ENCODE data around the gene SLC7A5.
A peak's percentile ranks its signal among the peaks of the same experiment; 100 is the strongest.
"Not testable (repeated sequence)": the region's sequence is repeated elsewhere in the genome, so short reads cannot be mapped to it uniquely, and the experiment has no call there.

Gene SLC7A5

DNA sequence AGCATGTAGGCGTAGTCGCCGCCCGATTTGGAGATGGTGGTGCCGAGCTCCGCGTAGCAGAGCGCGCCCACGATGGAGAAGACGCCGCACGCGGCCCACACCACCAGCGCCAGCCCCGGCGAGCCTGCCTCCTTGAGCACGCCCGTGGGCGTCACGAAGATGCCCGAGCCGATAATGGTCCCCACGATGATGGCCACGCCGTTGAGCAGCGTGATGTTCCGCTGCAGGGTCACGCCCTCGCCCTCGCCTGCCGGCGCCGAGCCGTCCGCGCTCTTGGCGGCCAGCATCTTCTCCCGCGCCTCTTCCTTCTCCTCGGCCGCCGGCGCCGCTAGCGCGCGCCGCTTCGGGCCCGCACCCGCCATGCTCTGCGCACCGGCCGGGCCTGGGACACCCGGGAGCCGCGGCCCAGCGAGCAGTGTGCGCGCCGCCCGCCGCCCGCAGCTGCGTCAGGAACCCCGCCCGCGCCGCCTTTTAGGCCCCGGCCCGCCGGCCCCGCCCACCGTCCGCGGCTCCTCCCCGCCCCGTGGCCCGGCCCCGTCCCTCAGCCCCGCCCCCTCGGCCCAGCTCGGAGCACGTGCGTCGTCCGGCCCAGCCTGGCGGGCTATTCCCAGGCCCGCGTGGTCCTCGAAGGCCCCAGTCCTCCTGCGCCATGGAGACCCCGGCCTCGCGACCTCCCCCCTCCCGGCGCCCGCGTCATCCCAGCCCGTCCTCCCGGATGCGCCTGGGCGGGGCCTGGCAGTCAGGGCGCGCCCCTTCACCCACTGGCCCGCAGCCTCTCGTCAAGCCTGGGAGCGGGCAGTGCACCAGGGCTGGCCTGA is at the start of gene SLC7A5:
TSS of gene SLC7A5 (minus strand) at position 447 of the 818 bp plus-strand sequence. CDS start at position 362, 85 bp downstream.
- DNase-seq: peak; percentile 75

DNA sequence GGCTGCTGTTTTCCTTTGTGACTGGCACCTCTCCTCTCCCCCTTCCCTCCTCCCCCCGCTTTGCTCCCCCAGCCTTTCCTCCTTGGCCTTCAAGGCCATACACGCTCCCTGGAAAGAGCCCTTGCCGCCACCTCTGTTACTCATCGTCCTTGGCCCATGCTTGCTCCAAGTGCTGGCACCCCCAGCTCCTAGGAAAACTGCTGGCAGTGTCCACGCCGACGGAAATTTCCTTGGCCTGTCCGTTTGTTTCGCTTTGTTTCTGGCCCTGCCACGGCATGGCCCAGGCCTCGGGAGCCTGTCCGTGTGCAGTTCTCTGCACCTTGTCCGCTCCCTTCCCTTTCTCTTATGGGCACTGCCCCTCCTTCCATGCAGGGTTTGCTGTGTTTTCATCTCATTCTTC is 49.0 kb upstream of the SLC7A5 start:
- no peak for DNase-seq

DNA sequence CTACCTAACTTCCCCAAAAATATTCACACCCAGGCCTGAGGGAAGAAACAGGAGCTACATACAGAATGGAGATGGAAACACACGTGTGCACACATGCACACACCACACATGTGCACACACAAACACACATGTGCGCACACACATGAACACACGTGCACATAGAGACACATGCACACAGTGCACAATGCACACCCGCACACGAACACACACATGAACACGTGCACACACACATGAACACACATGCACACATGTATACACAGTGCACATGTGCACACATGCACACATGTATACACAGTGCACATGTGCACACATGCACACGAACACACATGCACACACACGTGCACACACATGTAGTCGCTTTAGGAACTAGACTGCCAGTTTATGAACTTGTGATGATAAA is 48.2 kb upstream of the SLC7A5 start:
- no peak for DNase-seq

GRCh38 chr16:87914812-87915211 is 45.5 kb upstream of the SLC7A5 start:
- DNase-seq: no peak

- DNase-seq: not testable (repeated sequence)
Measured at GRCh38 chr16:87914021-87914725, 44.9 kb upstream of the SLC7A5 start.

GRCh38 chr16:87912691-87913090 is 43.4 kb upstream of the SLC7A5 start:
- not testable (repeated sequence) for DNase-seq

- not testable (repeated sequence) for DNase-seq
Measured at GRCh38 chr16:87911106-87911763, 41.9 kb upstream of the SLC7A5 start.

DNA sequence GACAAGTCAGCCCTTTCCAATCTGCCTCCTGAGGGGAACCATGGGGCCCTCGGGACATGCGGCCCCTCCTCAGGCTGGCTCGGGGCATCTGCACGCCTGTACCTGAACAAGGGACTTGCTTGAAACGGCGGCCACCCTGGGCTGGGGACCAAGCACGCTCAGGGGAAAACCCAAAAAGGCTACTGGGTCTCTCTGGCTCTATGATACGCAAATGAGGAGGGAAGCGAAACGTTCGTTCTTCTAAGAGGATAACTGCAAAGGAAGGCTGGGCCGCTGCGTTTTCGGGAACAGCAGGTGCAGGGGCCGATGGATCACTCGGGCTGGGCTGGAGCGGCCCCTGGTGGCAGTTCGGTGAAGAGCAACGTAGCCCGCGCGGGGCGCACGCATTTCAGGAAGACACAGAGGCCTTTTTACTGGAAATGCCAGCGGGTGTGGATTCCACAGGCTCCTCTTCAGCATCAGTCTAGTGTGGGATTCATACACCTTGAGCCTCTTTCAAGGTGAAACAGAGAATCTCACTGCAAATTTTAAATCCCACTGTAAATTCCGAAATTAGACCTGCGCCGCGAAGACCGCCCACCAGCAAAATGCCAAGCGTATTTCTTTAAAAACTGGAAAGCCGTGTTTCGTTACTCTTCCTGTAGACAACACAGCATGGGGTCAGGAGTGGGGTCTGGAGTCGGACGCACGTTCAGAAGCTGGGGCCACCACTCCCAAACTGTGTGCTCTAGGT is 40.1 kb upstream of the SLC7A5 start:
- peak; percentile 69 for DNase-seq

- DNase-seq: not testable (repeated sequence)
Measured at GRCh38 chr16:87908101-87908500, 38.8 kb upstream of the SLC7A5 start.

- not testable (repeated sequence) for DNase-seq
Measured at GRCh38 chr16:87905521-87905920, 36.2 kb upstream of the SLC7A5 start.

DNA sequence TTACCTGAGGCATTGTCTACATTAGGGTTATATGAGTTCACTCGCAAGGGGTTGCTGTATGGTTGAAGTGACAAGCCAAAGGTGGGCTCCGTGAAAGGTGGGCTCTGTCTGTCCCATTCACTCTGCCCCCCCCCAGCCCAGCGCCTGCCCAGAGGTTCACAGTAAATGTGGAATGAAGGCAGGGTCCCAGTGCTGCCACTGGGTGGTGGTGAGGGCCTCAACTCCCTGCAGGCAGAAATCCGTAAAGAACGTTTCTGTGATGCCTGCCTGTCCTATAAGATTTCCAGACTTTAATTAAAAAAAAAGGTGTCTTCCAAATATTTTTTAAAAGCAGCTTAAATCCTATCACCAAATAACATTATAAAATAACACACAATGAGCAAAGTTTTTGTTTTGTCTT is 35.7 kb upstream of the SLC7A5 start:
- DNase-seq: not testable (repeated sequence)

- DNase-seq: not testable (repeated sequence)
Measured at GRCh38 chr16:87900489-87900888, 31.2 kb upstream of the SLC7A5 start.

DNA sequence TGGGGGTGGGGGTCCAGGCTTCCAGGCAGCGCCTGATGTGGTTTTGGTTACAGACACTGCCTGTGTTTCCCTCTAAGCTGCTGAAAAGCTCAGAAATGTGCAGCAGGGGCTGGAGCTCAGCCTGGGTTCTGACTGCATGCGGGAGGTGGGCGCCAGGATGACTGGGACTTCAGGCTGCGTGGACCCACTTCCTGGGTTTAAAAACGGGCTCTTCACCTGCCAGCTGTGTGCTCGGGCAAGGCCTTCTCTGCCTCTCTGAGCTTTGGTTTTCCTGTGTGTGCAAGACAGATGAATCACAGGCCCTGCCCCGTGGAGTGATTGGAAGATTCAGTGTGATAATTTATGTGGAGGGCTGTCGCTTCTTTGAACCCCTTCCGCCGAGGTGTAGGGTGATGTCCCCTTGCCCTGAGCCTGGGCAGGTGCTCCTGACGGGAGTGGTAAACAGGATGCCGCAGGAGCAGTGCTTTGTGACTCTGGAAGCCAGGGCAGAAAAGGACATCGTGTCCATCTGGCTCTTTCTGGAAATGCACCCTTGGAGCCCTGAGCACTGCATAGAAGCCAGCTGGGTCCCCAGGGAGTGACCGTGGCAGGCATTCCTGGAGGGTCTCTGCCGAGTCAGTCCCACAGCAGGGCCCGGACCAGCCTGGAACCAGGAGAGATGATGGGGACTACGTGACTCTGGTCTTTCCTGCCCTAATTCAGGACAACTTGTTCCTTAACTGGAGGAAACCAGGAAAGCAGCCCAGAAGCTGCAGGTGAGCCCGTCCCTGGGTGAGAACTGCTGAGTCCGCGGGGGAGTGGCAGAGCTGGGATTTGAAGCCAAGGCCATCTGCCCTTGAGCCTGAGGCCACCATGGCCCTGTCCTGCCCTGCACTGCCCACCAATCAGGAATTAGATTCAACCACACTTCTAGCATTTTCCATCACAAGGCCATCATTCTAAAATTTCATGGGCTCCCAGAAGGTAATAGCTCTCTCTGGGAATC is 28.5 kb upstream of the SLC7A5 start:
- DNase-seq: peak; percentile 72

DNA sequence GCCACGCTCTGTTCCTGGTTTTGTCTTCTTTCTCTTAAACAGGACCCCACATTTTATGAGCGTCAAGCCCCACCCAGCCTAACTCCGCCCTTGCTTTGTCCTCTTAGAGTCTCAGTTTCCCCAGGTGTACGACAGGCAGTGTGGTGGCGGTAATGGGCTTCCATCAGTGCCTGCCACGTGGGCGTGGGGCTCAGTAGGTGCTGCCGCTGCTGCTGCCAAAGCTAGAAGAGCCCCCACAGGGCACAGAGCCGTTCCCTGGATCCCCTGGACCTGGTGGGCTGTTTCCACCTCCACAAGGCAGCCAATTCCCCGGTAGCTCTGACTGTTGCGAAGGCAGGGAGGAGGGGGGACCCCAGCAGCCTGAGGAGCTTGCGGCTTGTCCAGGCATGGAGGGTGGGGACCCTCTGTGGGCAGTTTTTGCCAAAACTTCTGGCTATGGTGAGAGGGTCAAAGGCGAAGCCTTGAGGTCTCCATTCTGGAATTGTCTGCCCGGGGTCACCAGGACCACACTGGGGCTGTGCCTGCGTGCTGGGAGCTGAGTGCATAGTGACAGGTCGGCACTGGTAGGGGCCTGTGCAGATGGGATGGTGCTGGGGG is 27.7 kb upstream of the SLC7A5 start:
- not testable (repeated sequence) for DNase-seq

DNA sequence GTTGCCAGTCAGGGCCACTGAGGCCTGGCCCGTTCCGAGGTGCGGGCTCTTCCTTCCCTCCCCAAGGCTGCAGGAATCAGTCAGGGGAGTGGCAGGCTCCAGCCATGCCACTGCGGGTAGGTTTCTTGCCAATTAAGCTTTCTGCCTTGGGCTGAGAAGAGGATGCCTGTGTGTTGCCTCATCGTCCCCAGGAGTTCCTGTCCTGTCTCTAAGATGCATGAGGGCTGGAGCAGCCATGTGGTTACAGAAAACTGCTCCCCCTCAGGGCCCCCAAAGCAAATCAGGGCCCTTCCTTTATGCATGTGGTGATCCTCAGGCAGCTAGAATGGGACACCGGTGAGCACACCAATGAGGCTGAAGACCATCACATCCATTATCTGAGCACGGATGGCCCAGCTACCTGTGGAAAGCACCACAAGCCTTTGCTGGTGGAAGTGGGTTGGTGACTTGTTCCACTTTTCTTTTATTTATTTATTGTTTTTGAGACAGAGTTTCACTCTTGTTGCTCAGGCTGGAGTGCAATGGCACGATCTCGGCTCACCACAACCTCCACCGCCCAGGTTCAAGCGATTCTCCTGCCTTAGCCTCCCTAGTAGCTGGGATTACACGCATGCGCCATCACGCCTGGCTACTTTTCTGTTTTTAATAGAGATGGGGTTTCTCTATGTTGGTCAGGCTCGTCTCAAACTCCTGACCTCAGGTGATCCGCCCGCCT is 27.0 kb upstream of the SLC7A5 start:
- peak; percentile 1 for DNase-seq

DNA sequence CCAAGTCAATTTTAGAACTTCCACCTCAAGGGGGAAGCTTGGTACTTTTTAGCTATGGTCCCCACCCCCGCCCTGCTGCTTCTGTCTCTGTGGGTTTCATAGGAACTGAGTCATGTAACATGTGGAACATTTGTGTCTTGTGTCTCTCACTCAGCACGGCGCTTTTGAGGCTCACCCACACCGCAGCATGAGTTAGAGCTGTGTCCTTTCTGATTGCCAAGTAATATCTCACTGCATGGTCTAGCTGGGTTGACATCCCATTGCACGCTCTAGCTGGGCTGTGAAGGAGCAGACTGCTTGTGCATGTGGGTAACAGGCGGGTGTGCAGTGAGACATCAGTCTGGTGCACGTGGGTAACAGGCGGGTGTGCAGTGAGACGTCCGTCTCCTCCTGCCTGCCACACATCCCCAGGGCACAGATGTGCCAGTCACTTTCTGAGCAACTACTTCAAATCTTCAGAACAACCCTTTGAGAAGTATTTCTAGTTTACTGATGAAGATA is 26.4 kb upstream of the SLC7A5 start:
- DNase-seq: peak; percentile 91

DNA sequence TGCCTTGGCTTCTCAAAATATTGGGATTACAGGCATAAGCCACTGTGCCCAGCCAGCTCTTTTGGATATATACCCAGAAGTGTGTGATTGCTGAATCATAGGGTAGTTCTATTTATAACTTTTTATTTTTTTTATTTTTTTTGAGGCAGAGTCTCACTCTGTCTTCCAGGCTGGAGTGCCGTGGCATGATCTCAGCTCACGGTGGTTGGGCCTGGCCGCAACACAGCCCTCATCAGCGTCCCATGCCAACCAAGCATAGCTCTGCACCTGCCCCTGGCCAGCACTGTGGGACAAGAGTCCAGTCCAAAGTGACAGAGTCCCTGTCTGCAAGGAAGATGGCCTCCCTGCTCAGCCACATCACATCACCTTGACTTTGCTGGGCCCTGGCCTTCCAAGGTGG is 24.7 kb upstream of the SLC7A5 start:
- DNase-seq: not testable (repeated sequence)

- DNase-seq: no peak
Measured at GRCh38 chr16:87891764-87892163, 22.5 kb upstream of the SLC7A5 start.

GRCh38 chr16:87889762-87890161 is 20.5 kb upstream of the SLC7A5 start:
- not testable (repeated sequence) for DNase-seq

GRCh38 chr16:87888346-87888745 is 19.0 kb upstream of the SLC7A5 start:
- DNase-seq: not testable (repeated sequence)

All from CD4-positive, alpha-beta T cell treated with Interleukin-4 for 4 hours (primary cell).